Activated naive CD4-positive, alpha-beta T cell treated with anti-CD3 and anti-CD28 coated beads, Interleukin-2, amount 50 U/mL, for 72 hours (primary cell): Measurements from ENCODE around the gene POLR3E. TPM values are rescaled to one million over a fixed set of nuclear protein-coding genes. Genes with fewer than 3 reads are reported as not detected.
A peak's percentile ranks its signal among the peaks of the same experiment; 100 is the strongest.
"Not testable (repeated sequence)": the region's sequence is repeated elsewhere in the genome, so short reads cannot be mapped to it uniquely, and the experiment has no call there.

Experiments used
- ATAC-seq, 2 donors: fragments of 150-1000 bp; cut with Tn5 transposase; 2 replicates each; pipeline ENCODE4 v1.10.0; 2021; ENCODE audit warnings: mild to moderate bottlenecking in 2 of 2, moderate library complexity in 2 of 2
- DNase-seq, 2 donors: peaks; one replicate each; pipeline ENCODE4 v3.0.0; 2021 to 2022; ENCODE audit warnings: low spot score in 2 of 2
- H3K27ac Mint-ChIP-seq, 2 donors: one replicate each; pipeline ENCODE4 v1.8.0; 2022; ENCODE audit warnings: mild to moderate bottlenecking in 2 of 2, mixed read lengths in 2 of 2
- H3K36me3 Mint-ChIP-seq, 2 donors: one replicate each; pipeline ENCODE4 v1.8.0; 2022; ENCODE audit warnings: mixed read lengths in 2 of 2
- H3K9me3 Mint-ChIP-seq, 2 donors: one replicate each; pipeline ENCODE4 v1.8.0; 2022; ENCODE audit warnings: mixed read lengths in 2 of 2
- total RNA-seq, 2 donors: library from RNA; stranded (reverse); gene quantifications; one replicate each; pipeline ENCODE4 v1.2.3, GENCODE V29; 2022

The POLR3E gene
- total RNA-seq, 2 donors from 2014 or later = 50.3 to 75.4 TPM

- H3K36me3 Mint-ChIP-seq = peaks cover 72 to 86% of the 10 kb centered on the region in 2 donors
- peak overlapping the region in 1 of 2 donors; percentile 22 for H3K27ac Mint-ChIP-seq
- DNase-seq (no peak), ATAC-seq (no peak)
- H3K9me3 Mint-ChIP-seq = peaks cover 16 to 25% of the 10 kb centered on the region in 2 donors
Observed at GRCh38 chr16:22337045-22337444, 39.8 kb downstream of the POLR3E start.

GRCh38 chr16:22337849-22338635 is 40.8 kb downstream of the POLR3E start:
- ATAC-seq = peak in 1 of 2 donors; percentile 60
- H3K36me3 Mint-ChIP-seq = peaks cover 66 to 83% of the 10 kb centered on the region in 2 donors

GRCh38 chr16:22340945-22341344 is 43.7 kb downstream of the POLR3E start:
- Mint-ChIP-seq H3K9me3 (peaks cover 16 to 25% of the 10 kb centered on the region in 2 donors), H3K27ac (peak overlapping the region in 1 of 2 donors; percentile 67), H3K36me3 (peaks cover 40 to 57% of the 10 kb centered on the region in 2 donors)
- DNase-seq (no peak), ATAC-seq (no peak)

More at GRCh38 chr16:22337849-22338635, 40.8 kb downstream of the POLR3E start:
- Mint-ChIP-seq H3K27ac (peak overlapping the region; percentile 1 to 50), H3K9me3 (peaks cover 16 to 25% of the 10 kb centered on the region in 2 donors)
- no peak for DNase-seq

- H3K27ac Mint-ChIP-seq = peak overlapping the region; percentile 67
- H3K36me3 Mint-ChIP-seq = peaks cover 29 to 54% of the 10 kb centered on the region in 2 donors
- ATAC-seq (no peak), DNase-seq (no peak)
- H3K9me3 Mint-ChIP-seq = peaks cover 7 to 15% of the 10 kb centered on the region in 2 donors
Observed at GRCh38 chr16:22342082-22342481, 44.9 kb downstream of the POLR3E start.

GRCh38 chr16:22346483-22346882 is 49.3 kb downstream of the POLR3E start:
- Mint-ChIP-seq H3K36me3 (peaks cover 10 to 37% of the 10 kb centered on the region in 2 donors), H3K9me3 (no peaks in the 10 kb centered on the region), H3K27ac (peak overlapping the region in 1 of 2 donors; percentile 64)
- DNase-seq (no peak), ATAC-seq (no peak)

- peaks cover 6 to 35% of the 10 kb centered on the region in 2 donors for H3K36me3 Mint-ChIP-seq
- no peaks in the 10 kb centered on the region for H3K9me3 Mint-ChIP-seq
- DNase-seq (no peak), ATAC-seq (no peak)
- H3K27ac Mint-ChIP-seq = peak overlapping the region; percentile 64 to 95
Observed at GRCh38 chr16:22347100-22347820, 50.1 kb downstream of the POLR3E start.

GRCh38 chr16:22348291-22348690 is 51.1 kb downstream of the POLR3E start:
- Mint-ChIP-seq H3K9me3 (no peaks in the 10 kb centered on the region), H3K27ac (peak overlapping the region in 1 of 2 donors; percentile 60), H3K36me3 (peaks cover 6 to 35% of the 10 kb centered on the region in 2 donors)
- peak in 1 of 2 donors; percentile 33 for ATAC-seq
- DNase-seq = no peak

GRCh38 chr16:22351017-22351416 is 53.8 kb downstream of the POLR3E start:
- H3K27ac Mint-ChIP-seq, ATAC-seq, DNase-seq, H3K9me3 Mint-ChIP-seq: not testable (repeated sequence)
- H3K36me3 Mint-ChIP-seq = peaks cover 6 to 41% of the 10 kb centered on the region in 2 donors

GRCh38 chr16:22352140-22352539 is 54.9 kb downstream of the POLR3E start:
- peaks cover 6 to 32% of the 10 kb centered on the region in 2 donors for H3K36me3 Mint-ChIP-seq
- ATAC-seq = no peak
- H3K9me3 Mint-ChIP-seq = no peaks in the 10 kb centered on the region
- H3K27ac Mint-ChIP-seq = peak overlapping the region in 1 of 2 donors; percentile 65
- DNase-seq = no peak

GRCh38 chr16:22352723-22353122 is 55.5 kb downstream of the POLR3E start:
- ATAC-seq (no peak), DNase-seq (no peak)
- no peaks in the 10 kb centered on the region for H3K9me3 Mint-ChIP-seq
- H3K36me3 Mint-ChIP-seq = peaks cover under 1 to 31% of the 10 kb centered on the region in 2 donors
- H3K27ac Mint-ChIP-seq = peak overlapping the region in 1 of 2 donors; percentile 77

GRCh38 chr16:22353191-22353919 is 56.1 kb downstream of the POLR3E start:
- H3K9me3 Mint-ChIP-seq = no peaks in the 10 kb centered on the region
- peaks cover 0 to 36% of the 10 kb centered on the region in 2 donors for H3K36me3 Mint-ChIP-seq
- peak in 1 of 2 donors; percentile 8 for DNase-seq
- peak; percentile 84 to 90 for ATAC-seq
- H3K27ac Mint-ChIP-seq = peak overlapping the region; percentile 77 to 88

- Mint-ChIP-seq H3K36me3 (peaks cover 0 to 39% of the 10 kb centered on the region in 2 donors), H3K27ac (peak overlapping the region; percentile 77 to 88), H3K9me3 (no peaks in the 10 kb centered on the region)
- ATAC-seq = peak in 1 of 2 donors; percentile 21
- DNase-seq = no peak
Observed at GRCh38 chr16:22353933-22354541, 56.8 kb downstream of the POLR3E start.

- H3K9me3 Mint-ChIP-seq = no peaks in the 10 kb centered on the region
- ATAC-seq = no peak
Observed at GRCh38 chr16:22355487-22355908, 58.3 kb downstream of the POLR3E start.

GRCh38 chr16:22356930-22357634 is 59.9 kb downstream of the POLR3E start:
- no peak for DNase-seq
- ATAC-seq = peak in 1 of 2 donors; percentile 17
- Mint-ChIP-seq H3K9me3 (no peaks in the 10 kb centered on the region), H3K36me3 (peaks cover 0 to 30% of the 10 kb centered on the region in 2 donors), H3K27ac (peak overlapping the region; percentile 81 to 96)

More at GRCh38 chr16:22355487-22355908, 58.3 kb downstream of the POLR3E start:
- no peak for DNase-seq
- peak overlapping the region; percentile 72 to 73 for H3K27ac Mint-ChIP-seq
- H3K36me3 Mint-ChIP-seq = peaks cover 0 to 33% of the 10 kb centered on the region in 2 donors

GRCh38 chr16:22357635-22357971 is 60.4 kb downstream of the POLR3E start:
- Mint-ChIP-seq H3K9me3 (no peaks in the 10 kb centered on the region), H3K36me3 (peaks cover 0 to 35% of the 10 kb centered on the region in 2 donors), H3K27ac (peak overlapping the region; percentile 81 to 96)
- DNase-seq (no peak), ATAC-seq (peak in 1 of 2 donors; percentile 42)
